Sigmoid colon (tissue), 3 donors: Measurements from ENCODE around the gene SUGCT.

Source experiments
- POLR2A ChIP-seq, 2 donors: fragments of 450-650 bp; IDR thresholded peaks; one replicate each; pipeline ENCODE4 v1.6.1; 2016; ENCODE audit warnings: antibody characterized with exemption in 2 of 2, mild to moderate bottlenecking in 2 of 2, moderate library complexity in 2 of 2
- TF ChIP-seq, protein P1 (sequence below), 4 experiments: fragments of 450-650 bp in 3 of 4; fragments of 200-600 bp in 1 of 4; IDR thresholded peaks; one replicate each; pipeline ENCODE4 v1.5.1; 2016 to 2019; ENCODE audit warnings: antibody characterized with exemption in 4 of 4, mild to moderate bottlenecking in 3 of 4, moderate library complexity in 2 of 4

DNA sequence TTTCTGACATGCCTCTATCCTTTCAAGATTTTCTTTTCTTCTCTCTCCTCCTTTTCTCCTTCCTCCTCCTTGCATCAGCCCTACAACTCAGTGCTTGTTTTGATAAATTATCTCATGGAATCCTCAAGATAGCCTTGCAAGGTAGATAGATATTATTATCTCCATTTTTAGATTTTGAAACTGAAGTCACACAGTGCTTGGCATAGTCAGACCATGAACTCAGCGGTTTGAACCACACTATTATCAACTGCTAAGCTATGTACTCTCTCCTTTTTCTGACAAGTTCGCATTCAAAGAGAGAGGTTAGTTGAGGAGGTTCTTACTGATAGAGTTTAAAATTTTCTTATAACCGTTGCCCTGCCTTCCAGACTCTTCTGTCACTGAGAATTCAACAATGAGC, 79.1 kb downstream of the SUGCT start:
- no peak for TF ChIP-seq POLR2A (IDR thresholded peaks at IDR 0.05)
- TF ChIP-seq, protein P1, sequence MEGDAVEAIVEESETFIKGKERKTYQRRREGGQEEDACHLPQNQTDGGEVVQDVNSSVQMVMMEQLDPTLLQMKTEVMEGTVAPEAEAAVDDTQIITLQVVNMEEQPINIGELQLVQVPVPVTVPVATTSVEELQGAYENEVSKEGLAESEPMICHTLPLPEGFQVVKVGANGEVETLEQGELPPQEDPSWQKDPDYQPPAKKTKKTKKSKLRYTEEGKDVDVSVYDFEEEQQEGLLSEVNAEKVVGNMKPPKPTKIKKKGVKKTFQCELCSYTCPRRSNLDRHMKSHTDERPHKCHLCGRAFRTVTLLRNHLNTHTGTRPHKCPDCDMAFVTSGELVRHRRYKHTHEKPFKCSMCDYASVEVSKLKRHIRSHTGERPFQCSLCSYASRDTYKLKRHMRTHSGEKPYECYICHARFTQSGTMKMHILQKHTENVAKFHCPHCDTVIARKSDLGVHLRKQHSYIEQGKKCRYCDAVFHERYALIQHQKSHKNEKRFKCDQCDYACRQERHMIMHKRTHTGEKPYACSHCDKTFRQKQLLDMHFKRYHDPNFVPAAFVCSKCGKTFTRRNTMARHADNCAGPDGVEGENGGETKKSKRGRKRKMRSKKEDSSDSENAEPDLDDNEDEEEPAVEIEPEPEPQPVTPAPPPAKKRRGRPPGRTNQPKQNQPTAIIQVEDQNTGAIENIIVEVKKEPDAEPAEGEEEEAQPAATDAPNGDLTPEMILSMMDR (IDR thresholded peaks at IDR 0.05): no peak
